ENCODE results near the gene STYK1.

DNA sequence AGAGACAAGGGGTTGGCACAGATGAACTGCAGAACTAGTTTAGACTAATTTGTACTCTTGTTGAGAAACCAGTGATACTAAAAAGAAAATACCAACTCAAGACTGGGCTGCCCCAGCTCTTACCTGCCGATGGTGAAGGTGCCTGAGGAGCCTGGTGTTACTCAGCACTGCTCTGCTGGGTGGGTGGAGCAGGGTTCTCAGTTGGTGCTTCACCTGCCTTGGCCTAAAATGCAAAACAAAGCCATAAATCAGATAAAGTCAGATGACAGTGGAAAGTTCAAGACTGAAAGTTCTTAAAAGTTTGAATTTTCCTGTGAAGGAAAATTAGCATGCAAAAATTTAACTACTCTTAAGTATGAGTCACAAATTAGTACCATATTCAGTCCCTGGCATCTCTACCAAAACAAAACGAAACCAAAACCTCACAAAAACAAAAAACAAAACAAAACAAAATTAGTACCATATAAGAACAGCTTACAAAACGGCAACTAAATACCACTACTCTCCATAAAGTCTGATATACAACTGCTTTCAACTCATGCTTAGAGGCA, 27.4 kb upstream of the STYK1 start:
- TF ChIP-seq, protein P1, sequence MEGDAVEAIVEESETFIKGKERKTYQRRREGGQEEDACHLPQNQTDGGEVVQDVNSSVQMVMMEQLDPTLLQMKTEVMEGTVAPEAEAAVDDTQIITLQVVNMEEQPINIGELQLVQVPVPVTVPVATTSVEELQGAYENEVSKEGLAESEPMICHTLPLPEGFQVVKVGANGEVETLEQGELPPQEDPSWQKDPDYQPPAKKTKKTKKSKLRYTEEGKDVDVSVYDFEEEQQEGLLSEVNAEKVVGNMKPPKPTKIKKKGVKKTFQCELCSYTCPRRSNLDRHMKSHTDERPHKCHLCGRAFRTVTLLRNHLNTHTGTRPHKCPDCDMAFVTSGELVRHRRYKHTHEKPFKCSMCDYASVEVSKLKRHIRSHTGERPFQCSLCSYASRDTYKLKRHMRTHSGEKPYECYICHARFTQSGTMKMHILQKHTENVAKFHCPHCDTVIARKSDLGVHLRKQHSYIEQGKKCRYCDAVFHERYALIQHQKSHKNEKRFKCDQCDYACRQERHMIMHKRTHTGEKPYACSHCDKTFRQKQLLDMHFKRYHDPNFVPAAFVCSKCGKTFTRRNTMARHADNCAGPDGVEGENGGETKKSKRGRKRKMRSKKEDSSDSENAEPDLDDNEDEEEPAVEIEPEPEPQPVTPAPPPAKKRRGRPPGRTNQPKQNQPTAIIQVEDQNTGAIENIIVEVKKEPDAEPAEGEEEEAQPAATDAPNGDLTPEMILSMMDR (IDR thresholded peaks at IDR 0.05), result no peak
- no peak for TF ChIP-seq EP300 (IDR thresholded peaks at IDR 0.05)
